ENCODE measurements around the gene CRBN.
A peak's percentile ranks its signal among the peaks of the same experiment; 100 is the strongest.

CRBN gene

DNA sequence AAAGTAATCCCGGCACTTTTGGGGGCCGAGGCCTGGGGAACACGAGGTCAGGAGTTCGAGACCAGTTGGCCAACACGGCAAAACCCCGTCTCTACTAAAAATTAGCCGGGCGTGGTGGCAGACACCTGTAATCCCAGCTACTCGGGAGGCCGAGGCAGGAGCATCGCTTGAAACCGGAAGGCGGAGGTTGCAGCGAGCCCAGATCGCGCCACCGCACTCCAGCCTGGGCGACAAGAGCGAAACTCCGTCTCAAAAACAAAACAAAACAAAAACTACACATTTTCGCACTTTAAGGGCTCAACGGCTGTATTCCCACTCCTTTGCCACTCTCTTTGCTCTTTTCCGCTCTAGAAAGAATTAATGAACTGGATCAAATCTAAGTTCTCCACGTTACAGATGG lies 53.5 kb downstream of the CRBN start:
- peak overlapping the region; percentile 49; the same call in 1 of the 2 replicates for H3K27ac ChIP-seq (ENCODE audit: low read length)

GRCh38 chr3:3119393-3119851 lies 60.1 kb downstream of the CRBN start:
- no peaks in the 10 kb centered on the region for H3K36me3 ChIP-seq (replicated peaks; ENCODE audit: insufficient read depth, low read length)
- H3K27me3 ChIP-seq (replicated peaks; ENCODE audit: insufficient read depth, low read length) = no peaks in the 10 kb centered on the region
- no peaks in the 10 kb centered on the region for H3K9me2 ChIP-seq (replicated peaks; ENCODE audit: insufficient read depth, low read length)
- H3K79me2 ChIP-seq (ENCODE audit: low read length) = no peaks in the 10 kb centered on the region
- no peak overlapping the region for H3K27ac ChIP-seq (ENCODE audit: low read length)
- H3F3A ChIP-seq (ENCODE audit: insufficient read depth, low read length) = no peaks in the 10 kb centered on the region
- no peaks in the 10 kb centered on the region for H4K20me1 ChIP-seq (ENCODE audit: insufficient read depth, low read length)
- no peak overlapping the region for H3K4me3 ChIP-seq (ENCODE audit: low read length)
- no peak overlapping the region for H2AFZ ChIP-seq (ENCODE audit: low read length)
- H3K9me3 ChIP-seq (replicated peaks; ENCODE audit: insufficient read depth, low read length) = no peaks in the 10 kb centered on the region
- no peak overlapping the region for H3K9ac ChIP-seq (ENCODE audit: low read length)
- DNase-seq = no peak
- TF ChIP-seq, protein P1, sequence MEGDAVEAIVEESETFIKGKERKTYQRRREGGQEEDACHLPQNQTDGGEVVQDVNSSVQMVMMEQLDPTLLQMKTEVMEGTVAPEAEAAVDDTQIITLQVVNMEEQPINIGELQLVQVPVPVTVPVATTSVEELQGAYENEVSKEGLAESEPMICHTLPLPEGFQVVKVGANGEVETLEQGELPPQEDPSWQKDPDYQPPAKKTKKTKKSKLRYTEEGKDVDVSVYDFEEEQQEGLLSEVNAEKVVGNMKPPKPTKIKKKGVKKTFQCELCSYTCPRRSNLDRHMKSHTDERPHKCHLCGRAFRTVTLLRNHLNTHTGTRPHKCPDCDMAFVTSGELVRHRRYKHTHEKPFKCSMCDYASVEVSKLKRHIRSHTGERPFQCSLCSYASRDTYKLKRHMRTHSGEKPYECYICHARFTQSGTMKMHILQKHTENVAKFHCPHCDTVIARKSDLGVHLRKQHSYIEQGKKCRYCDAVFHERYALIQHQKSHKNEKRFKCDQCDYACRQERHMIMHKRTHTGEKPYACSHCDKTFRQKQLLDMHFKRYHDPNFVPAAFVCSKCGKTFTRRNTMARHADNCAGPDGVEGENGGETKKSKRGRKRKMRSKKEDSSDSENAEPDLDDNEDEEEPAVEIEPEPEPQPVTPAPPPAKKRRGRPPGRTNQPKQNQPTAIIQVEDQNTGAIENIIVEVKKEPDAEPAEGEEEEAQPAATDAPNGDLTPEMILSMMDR (IDR thresholded peaks at IDR 0.05; ENCODE audit: low read length) = no peak
- no peak overlapping the region for H3K4me2 ChIP-seq (ENCODE audit: low read depth, low read length)
- H3K4me1 ChIP-seq (ENCODE audit: low read length) = no peaks in the 10 kb centered on the region

More for the DNA sequence above, 53.5 kb downstream of the CRBN start:
- no peaks in the 10 kb centered on the region for H3K9me3 ChIP-seq (replicated peaks; ENCODE audit: insufficient read depth, low read length)
- H3K9me2 ChIP-seq (replicated peaks; ENCODE audit: insufficient read depth, low read length) = no peaks in the 10 kb centered on the region
- H3K4me1 ChIP-seq (ENCODE audit: low read length) = no peaks in the 10 kb centered on the region
- DNase-seq = no peak
- no peak for TF ChIP-seq EZH2phosphoT487 (IDR thresholded peaks at IDR 0.05; ENCODE audit: low read length)
- TF ChIP-seq, protein P1 (IDR thresholded peaks at IDR 0.05; ENCODE audit: low read length) = no peak
- no peak for TF ChIP-seq EZH2 (optimal IDR thresholded peaks at IDR 0.05; ENCODE audit: low read depth, low read length)
- no peaks in the 10 kb centered on the region for H3F3A ChIP-seq (ENCODE audit: insufficient read depth, low read length)
- no peaks in the 10 kb centered on the region for H4K20me1 ChIP-seq (ENCODE audit: insufficient read depth, low read length)
- H3K4me2 ChIP-seq (ENCODE audit: low read depth, low read length) = peak overlapping the region; percentile 72
- H3K36me3 ChIP-seq (replicated peaks; ENCODE audit: insufficient read depth, low read length) = no peaks in the 10 kb centered on the region
- H3K4me3 ChIP-seq (ENCODE audit: low read length) = peak overlapping the region; percentile 81
- H3K79me2 ChIP-seq (ENCODE audit: low read length) = peaks cover 19% of the 10 kb centered on the region
- H2AFZ ChIP-seq (ENCODE audit: low read length) = peak overlapping the region; percentile 81
- peak overlapping the region; percentile 84; the same call in 1 of the 2 replicates for H3K9ac ChIP-seq (ENCODE audit: low read length)
- H3K27me3 ChIP-seq (replicated peaks; ENCODE audit: insufficient read depth, low read length) = no peaks in the 10 kb centered on the region

DNA sequence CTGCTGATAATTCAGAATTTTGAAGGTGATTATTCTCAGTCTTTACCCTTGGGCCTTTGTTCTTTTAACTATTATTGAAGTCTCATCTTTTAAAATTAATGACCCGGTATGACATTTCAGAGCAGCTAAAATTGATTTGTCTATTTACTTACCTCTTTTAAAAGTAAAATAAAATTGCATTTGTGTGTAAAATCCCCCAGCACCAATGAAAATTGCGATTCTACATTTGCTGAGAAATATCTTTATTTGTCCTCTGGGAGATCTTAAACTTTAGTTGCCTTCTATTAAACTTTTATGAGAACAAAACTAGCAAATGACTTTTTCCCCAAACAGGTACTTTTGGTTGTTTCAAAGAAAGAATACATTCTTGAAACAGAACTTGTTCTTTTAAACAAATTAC lies 61.8 kb downstream of the CRBN start:
- Histone ChIP-seq H3K4me2 (ENCODE audit: low read depth, low read length) (no peak overlapping the region), H3K9ac (ENCODE audit: low read length) (no peak overlapping the region), H3K27ac (ENCODE audit: low read length) (no peak overlapping the region), H3K9me2 (replicated peaks; ENCODE audit: insufficient read depth, low read length) (no peaks in the 10 kb centered on the region), H3K4me3 (ENCODE audit: low read length) (no peak overlapping the region), H3K36me3 (replicated peaks; ENCODE audit: insufficient read depth, low read length) (no peaks in the 10 kb centered on the region), H3F3A (ENCODE audit: insufficient read depth, low read length) (no peaks in the 10 kb centered on the region), H3K9me3 (replicated peaks; ENCODE audit: insufficient read depth, low read length) (no peaks in the 10 kb centered on the region), H3K4me1 (ENCODE audit: low read length) (no peaks in the 10 kb centered on the region), H3K79me2 (ENCODE audit: low read length) (no peaks in the 10 kb centered on the region), H2AFZ (ENCODE audit: low read length) (no peak overlapping the region), H3K27me3 (replicated peaks; ENCODE audit: insufficient read depth, low read length) (no peaks in the 10 kb centered on the region), H4K20me1 (ENCODE audit: insufficient read depth, low read length) (no peaks in the 10 kb centered on the region)
- TF ChIP-seq EZH2 (optimal IDR thresholded peaks at IDR 0.05; ENCODE audit: low read depth, low read length) (no peak), EZH2phosphoT487 (IDR thresholded peaks at IDR 0.05; ENCODE audit: low read length) (no peak)
- TF ChIP-seq, protein P1 (IDR thresholded peaks at IDR 0.05; ENCODE audit: low read length) = no peak
- no peak for DNase-seq

Data from MM.1S (cell line).